ENCODE measurements around the gene SPDYA.
A peak's percentile ranks its signal among the peaks of the same experiment; 100 is the strongest.

Gene SPDYA

GRCh38 chr2:28810384-28811285 is at the start of gene SPDYA:
Gene SPDYA (plus strand): TSS chr2:28810834. CDS start chr2:28816015, 5,181 bp downstream.
- DNase-seq (ENCODE audit: low read depth), result peak; percentile 59
- no peak for TF ChIP-seq CTCF (conservative IDR thresholded peaks at IDR 0.05; ENCODE audit: control insufficient read depth, insufficient read depth, low read depth, low read length)
- peak within 1 kb of the TSS; percentile 53 for H3K4me3 ChIP-seq (ENCODE audit: control insufficient read depth, low read depth, low read length)

GRCh38 chr2:28761420-28761819 is 49.2 kb upstream of the SPDYA start:
- DNase-seq (ENCODE audit: low read depth), result no peak
- no peak overlapping the region for H3K4me3 ChIP-seq (ENCODE audit: control insufficient read depth, low read depth, low read length)
- TF ChIP-seq CTCF (conservative IDR thresholded peaks at IDR 0.05; ENCODE audit: control insufficient read depth, insufficient read depth, low read depth, low read length), result no peak

- peak; percentile 50 for DNase-seq (ENCODE audit: low read depth)
- H3K4me3 ChIP-seq (ENCODE audit: control insufficient read depth, low read depth, low read length), result no peak overlapping the region
- no peak for TF ChIP-seq CTCF (conservative IDR thresholded peaks at IDR 0.05; ENCODE audit: control insufficient read depth, insufficient read depth, low read depth, low read length)
Measured at GRCh38 chr2:28764909-28765711, 45.5 kb upstream of the SPDYA start.

- DNase-seq (ENCODE audit: low read depth), result no peak
- no peak for TF ChIP-seq CTCF (conservative IDR thresholded peaks at IDR 0.05; ENCODE audit: control insufficient read depth, insufficient read depth, low read depth, low read length)
- no peak overlapping the region for H3K4me3 ChIP-seq (ENCODE audit: control insufficient read depth, low read depth, low read length)
Measured at GRCh38 chr2:28766070-28766469, 44.6 kb upstream of the SPDYA start.

GRCh38 chr2:28767337-28767736 is 43.3 kb upstream of the SPDYA start:
- no peak for DNase-seq (ENCODE audit: low read depth)
- TF ChIP-seq CTCF (conservative IDR thresholded peaks at IDR 0.05; ENCODE audit: control insufficient read depth, insufficient read depth, low read depth, low read length), result no peak
- no peak overlapping the region for H3K4me3 ChIP-seq (ENCODE audit: control insufficient read depth, low read depth, low read length)

GRCh38 chr2:28768422-28768821 is 42.2 kb upstream of the SPDYA start:
- TF ChIP-seq CTCF (conservative IDR thresholded peaks at IDR 0.05; ENCODE audit: control insufficient read depth, insufficient read depth, low read depth, low read length), result no peak

More at GRCh38 chr2:28768422-28768821, 42.2 kb upstream of the SPDYA start:
- no peak overlapping the region for H3K4me3 ChIP-seq (ENCODE audit: control insufficient read depth, low read depth, low read length)
- DNase-seq (ENCODE audit: low read depth), result no peak
